HG03571 (cell line): ENCODE data around the gene PDK4.
"Not testable (repeated sequence)": the region's sequence is repeated elsewhere in the genome, so short reads cannot be mapped to it uniquely, and the experiment has no call there.

Experiments
- ATAC-seq: cut with Tn5 transposase; IDR thresholded peaks from one replicate; pipeline ENCODE4 v1.9.1; 2021; ENCODE audit not compliant: unreplicated experiment

The PDK4 gene

DNA sequence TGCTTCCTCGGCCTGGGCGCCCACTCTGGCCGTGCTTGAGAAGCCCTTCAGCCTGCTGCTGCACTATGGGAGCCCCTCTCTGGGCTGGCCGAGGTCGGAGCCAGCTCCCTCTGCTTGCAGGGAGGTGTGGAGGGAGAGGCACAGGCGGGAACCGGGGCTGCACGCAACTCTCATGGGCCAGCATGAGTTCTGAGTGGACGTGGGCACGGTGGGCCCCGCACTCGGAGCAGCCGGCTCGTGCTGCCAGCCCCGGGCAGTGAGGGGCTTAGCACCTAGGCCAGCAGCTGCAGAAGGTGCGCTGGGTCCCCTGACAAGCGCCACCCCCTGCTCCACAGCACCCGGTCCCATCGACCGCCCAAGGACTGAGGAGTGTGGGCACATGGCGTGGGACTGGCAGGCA, 9.0 kb upstream of the PDK4 start:
- ATAC-seq = no peak

DNA sequence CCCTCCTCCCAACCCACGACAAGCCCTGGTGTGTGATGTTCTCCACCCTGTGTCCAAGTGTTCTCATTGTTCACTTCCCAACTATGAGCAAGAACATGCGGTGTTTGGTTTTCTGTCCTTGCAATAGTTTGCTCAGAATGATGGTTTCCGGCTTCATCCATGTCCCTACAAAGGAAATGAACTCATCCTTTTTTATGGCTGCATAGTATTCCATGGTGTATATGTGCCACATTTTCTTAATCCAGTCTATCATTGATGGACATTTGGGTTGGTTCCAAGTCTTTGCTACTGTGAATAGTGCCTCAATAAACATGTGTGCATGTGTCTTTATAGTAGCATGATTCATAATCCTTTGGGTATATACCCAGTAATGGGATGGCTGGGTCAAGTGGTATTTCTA, 8.5 kb upstream of the PDK4 start:
- not testable (repeated sequence) for ATAC-seq

DNA sequence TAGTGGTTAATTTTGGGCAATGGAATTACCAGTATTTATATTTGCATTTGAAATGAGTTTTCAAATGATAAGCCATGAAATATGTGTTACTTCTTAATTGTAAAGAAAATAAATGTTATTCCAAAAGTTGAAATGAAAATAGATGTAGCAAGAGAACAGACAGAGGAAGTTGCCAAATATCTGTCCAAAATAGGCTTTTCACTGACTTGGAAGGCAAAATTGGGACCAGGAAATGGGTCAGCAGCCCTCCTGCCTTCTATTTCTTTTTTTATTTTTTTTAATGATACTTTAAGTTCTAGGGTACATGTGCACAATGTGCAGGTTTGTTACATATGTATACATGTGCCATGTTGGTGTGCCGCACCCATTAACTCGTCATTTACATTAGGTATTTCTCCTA, 8.1 kb upstream of the PDK4 start:
- not testable (repeated sequence) for ATAC-seq

DNA sequence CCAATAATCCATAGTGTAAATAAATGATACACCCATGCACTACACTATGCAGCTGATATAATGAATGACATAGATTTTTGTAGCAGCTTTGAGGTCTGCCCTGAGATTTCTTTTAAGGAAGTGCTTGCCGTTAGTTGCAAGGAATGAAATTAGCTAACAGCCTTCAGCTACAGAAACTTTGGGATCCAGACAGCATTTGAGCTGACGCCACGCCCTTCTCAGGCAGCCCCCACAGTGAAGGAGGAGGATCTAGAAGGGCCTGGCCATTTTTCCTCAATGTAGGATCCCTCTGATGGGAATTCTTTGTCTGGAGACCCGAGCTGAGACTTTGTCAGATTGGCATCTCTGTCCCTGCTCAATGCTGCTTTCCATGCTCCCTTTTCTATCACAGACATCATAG, 6.1 kb upstream of the PDK4 start:
- no peak for ATAC-seq

DNA sequence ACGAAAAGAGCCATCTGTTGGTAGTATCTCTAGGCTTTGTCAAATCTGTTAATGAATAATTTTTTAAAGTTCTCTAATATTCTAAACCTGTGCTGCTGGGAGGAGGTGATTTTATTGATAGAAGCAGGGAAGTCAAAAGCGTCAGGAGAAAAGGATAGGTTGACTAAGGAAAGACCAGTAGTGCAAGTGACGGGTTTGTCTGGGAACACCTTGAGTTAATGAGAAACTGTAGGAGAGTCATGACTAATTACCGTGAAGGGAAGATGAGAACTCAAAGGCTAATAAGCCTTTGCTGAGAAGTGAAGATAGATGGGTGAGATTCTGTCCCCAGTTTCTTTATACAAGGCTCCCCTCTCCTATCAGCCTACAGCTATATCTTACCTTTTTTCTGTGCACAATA, 5.0 kb upstream of the PDK4 start:
- no peak for ATAC-seq

DNA sequence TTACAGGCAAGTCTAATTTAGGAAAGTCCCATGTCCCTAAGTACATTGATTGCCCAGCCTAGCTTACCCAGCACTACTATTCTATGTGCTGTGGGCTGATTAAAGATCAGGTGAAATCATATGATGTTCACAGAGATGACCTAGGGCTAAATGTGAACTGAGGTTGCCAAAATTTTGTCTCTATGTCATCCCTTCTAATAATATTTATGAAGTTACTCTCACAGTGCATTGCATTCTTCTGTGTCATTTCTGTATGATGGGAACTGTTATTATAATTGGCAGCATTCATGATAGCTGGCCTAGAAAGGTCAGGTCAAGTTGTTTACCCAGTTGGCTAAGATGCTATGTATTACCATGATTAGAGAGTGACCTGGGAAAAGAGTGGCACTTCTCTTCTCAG, 2.8 kb upstream of the PDK4 start:
- ATAC-seq = no peak

DNA sequence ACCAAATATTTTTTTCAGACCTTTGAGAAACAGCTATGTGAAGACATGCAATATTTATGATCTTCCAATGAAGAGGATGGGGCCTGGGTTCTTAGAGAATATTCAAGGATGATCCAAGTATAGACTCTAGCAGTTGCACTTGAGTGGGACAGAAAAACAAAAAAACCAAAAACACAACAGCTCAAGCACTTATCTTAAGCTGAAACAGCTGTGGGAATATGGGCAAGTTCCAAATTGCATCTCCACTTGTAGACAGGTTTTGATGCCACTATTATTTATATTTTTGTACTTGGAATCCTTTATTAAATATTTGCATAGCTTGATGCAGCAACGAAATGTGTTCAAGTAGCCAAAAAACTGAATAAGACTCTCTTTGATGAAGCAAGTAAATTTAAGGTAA, 2.2 kb upstream of the PDK4 start:
- no peak for ATAC-seq

DNA sequence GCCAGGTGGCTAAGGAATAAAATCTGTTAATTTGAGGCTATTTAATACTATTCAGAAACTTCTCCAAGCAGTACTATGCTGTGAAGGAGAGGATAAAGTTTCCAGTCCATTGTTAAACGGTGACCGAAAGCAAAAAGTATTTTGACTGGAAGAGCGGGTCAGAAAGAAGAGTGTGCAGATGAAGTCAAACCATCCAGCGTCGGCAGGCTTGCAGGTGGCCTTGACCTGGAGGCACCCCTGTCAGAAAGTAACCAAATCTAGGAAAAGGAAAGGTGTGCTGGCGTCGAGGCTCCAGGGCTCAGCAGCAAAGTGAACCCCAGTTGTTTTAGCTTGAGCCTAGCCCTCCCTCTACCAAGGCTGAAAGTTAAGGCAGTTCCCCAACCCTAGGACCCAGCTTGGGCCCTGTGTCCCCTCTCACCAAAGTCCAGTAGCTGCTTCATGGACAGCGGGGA, 544 bp downstream of the PDK4 start:
- no peak for ATAC-seq

DNA sequence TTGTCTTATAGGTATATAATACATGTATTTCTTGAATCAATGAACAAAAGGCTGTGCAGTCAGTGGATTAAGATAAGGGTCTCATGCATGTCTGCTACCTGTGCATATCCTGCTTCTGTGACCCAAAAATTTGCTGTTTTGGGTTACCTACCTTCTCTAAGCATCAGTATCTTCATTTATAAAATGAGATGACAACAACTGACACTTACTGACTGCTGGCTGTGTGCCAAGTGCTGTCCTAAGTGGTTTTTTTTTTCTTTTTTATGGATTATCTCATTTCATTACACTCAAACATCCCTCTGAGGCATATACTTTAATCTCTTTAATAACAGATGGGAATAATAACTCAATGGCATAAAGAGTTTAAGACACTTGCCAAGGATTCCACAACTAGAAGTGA, 2.1 kb downstream of the PDK4 start:
- ATAC-seq = no peak

DNA sequence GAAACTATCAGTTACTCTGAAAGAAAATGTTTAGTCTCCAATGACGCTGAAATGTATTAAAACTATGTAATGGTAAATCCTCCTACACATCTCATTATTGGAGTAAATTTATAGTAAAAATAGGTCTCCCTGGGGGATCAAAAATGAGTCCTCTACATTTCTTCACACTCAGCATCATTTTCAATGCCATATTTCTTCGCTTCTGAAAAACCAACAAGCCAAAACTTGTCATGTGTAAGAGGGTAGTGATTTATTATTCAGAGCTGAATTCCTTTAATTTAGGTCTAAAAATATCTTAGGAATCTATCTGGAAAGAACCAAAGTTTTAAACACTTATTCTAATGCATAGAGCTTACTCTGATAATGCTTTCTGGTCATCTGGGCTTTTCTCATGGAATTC, 3.0 kb downstream of the PDK4 start:
- ATAC-seq = no peak

DNA sequence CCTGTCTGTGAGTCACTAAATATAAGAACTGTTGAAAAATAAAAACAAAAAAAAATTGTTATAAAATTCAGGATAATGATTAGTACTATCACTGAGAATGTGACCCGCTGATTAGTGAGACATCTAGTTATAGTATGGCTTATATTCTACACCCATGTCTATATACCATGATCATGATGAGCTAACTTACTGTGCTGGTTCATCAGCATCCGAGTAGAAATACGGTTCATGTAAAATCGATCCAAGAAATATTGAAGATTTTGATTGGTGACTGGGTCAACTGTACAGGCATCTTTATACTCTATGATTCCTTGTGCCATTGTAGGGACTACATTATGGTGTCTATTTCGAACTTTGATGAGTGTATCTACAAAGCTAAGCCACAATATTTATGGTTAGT, 3.7 kb downstream of the PDK4 start:
- ATAC-seq = no peak

DNA sequence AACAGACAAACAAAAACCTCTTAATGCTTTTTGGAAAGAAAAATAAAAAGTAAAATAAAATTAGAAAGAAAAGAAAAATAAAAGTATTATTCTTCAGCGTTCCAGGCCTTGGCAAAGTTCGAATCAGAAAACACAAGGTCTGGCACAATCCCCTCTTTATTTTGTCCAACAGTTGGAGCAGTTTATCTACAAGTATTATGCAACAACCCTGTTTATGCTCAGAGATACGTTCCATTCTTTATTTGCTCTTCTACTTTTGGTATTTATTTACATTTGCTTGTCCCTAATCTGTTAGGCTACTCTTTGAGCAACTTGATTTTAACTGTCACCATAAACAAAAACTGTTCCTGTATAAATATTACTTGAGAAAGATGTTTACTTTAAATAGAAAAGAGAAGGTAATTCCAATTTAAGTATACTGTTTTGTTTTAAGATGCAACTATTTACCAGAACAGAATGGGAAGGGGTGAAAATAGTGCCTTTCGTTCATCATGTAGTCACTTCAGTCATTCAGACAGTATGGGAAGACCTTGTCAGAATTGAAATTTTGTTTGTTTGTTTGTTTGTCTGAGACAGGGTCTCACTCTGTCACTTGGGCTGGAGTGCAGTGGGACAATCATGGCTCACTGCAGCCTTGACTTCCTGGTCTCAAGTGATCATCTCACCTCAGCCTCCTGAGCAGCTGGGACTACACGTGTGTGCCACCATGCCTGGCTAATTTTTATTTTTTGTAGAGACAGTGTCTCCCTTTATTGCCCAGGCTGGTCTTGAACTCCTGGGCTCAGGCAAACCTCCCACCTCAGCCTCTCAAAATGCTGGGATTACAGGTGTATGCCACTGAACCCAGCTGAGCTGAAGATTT, 5.7 kb downstream of the PDK4 start:
- ATAC-seq = no peak

DNA sequence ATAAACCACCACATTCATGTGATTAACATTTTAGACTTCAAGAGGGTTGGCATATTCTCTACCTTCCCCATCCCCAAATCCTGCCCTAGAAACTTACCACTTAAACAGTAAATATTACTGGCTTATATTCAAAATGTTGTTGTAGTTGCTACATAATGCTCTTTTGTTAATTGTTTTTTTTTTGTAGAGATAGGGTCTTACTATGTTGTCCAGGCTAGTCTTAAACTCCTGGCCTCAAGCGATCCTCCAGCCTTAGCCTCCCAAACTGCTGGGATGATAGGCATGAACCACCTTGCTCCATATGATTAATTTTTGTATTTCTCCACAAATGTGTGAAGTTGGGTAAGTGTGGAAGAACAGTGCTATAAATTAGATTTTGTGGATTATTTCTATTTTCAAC, 6.5 kb downstream of the PDK4 start:
- no peak for ATAC-seq

DNA sequence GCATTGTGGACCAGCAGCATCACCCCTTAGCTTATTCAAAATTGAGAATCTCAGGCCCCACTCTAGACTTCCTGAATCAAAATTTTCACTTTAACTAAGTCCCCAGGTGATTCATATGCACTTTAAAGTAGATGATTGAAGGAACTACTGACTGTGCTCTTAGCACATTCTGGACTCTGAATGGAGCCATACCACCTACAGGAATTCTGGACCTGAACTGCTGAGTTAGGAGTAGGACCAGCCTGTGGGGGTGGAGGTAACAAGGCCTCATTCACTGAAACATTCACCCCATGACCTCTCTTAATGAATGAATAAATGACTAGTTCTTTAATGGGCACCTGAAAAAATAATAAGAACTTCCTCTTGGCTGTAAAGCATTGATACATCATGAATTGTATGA, 7.3 kb downstream of the PDK4 start:
- no peak for ATAC-seq

DNA sequence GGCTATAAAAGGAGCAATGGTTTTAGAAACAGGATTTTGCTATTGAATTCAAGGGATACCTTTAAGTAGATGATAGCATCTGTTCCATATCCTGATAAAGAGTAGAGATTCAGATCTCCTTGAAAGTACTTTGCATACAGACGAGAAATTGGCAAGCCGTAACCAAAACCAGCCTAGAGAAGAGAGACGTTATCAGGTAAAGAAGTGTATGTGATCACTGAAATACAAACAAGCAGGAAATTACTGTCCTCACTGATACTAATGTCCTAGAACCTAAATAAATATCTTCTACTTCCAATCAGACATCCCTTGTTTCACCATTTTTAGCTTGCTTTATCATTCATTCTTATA, 9.4 kb downstream of the PDK4 start:
- no peak for ATAC-seq

DNA sequence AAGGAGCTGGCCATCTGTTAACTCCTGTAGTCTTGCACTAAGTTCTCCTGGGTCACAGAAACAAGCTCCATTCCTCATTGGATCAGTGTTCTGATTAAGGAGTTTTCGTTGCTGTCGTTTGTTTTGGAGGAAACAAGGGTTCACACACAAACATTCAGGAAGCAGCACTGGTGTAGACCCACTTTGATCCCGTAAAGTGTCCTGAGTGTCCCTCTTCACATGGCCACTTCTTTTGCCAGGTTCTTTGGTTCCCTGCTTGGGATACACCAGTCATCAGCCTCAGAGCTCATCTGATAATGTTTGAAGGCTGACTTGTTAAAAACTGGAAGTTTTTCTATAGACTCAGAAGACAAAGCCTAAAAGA, 10.9 kb downstream of the PDK4 start:
- no peak for ATAC-seq

DNA sequence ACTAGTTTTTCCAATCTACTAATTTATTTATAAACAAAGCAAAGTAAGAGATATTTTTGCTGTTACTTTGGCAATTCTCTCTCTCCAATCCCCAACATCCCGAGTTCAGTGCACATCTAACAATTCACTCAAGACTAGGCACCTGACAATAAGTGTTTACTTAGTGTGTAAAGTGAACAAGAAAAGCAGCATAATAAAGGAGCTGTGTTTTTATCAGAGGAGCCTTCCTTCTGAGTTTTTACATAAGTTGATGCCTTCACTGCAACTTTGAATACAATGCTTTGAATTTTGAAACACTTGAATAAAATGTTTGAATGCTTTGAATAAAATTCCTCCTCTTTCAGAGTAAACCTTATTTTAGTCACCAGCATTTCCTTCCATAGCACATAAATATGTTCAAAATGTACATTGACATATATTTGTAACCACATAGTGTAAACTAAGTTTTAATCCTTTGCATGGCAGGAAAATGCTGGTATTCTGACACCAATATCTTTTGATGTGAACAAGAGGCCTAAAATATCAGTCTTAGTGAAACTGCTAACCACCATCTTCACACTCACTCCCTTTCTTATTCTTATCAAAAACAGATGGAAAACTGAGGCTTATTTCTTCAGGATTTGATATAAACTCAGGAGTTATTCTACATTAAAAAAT, 11.4 kb downstream of the PDK4 start:
- no peak for ATAC-seq

DNA sequence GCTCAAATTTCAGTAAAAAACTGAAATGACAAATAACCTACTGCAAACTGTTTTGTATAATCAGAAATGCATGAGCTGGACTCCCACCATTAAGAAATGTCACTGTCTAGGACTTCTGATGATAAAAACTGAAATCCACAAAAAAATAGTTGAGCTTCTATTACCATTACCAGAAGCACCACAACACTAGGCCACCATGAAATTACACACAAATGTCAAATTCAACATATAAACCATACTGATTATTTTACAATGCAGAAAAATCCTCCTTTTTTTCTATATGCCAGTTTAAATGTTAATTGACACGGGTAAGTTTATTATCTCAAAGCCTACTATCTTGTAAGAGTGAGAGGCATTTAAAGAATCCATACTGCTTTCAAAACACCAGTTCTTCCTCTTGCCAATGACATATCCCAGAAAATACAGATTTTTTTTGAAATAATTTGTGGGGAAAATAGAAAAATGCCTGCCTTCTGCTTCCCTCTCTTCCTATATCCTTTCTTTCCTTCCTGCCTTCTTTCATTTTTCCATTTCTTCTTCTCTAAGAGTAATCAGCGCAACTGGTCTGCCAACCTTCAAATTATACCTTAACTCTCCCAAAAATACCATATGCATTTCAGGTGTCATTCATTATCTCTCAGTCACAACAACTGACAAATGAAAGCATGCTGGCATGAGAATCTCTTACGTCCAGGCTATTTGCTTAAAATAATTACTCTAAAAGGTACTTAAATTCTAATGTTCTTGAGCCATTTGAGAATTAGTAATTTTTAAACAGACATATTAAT, 12.3 kb downstream of the PDK4 start:
- ATAC-seq = no peak

DNA sequence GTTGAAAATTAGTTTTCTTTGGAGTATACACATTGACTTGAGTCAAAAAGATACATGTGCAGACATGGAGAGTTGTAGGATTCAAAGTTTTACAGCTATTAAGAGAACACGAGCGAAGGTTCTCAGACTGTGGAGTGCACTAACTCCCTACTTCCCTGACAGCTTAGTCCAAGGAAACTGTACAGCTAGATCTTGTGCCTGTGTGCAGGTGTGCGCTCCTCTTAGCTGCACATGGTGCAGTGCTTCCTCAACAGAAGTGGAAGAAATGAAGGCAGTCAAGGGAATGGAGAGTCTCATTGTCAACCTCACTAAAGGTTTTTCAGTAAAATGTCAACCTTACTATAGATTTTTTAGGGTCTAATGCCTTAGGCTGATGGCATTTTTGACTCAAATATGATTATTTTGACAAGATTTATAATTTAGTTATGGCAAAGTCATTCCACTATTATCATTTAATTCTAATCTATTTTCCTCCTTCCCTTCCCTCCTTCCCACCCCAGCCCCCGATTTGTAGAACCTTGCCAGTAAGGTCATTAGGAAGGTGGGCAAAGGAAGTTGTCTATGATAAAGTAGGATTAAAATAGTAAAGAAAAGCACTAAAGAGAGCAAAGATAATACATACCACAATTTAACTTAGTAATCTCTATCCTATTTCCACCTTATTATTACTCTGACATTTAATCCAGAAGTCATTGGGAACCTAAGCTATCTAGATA, 13.6 kb downstream of the PDK4 start:
- ATAC-seq = no peak

DNA sequence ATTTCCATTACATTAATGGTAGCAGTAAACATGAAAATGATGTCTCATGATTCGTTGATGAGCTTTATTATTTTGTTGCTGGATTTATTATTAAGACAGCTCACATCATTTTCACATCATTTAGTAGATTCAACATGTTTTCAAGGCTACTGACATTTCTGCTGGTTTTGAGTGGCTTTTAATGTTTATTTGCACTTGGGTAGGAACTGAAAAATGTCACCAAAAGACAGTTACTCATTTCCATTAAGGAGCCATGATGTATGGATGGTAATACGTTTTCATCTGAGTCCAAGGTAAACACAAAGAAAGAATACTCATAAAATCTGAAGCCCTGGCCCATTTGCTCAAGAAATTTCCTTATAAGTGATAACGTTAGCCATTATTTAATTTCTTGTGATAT, 14.8 kb downstream of the PDK4 start:
- no peak for ATAC-seq

DNA sequence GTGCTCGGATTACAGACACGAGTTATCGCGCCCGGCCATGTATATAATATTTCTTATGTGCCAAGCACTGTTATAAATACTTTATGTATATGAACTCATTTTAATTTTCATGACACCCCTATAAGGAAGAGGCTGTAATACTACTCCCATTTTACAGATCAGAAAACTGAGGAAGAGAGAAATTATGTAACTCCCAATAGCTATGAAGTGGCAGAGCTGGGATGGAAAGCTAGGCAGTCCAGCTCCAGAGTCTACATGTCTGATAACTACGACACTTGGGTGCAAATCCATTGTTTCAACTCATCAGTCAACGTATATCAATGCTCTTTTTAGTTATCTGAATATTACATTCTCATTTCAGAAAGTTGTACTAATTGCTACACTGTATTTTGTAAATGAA, 17.0 kb downstream of the PDK4 start:
- no peak for ATAC-seq
